ENCODE data around the gene ATAD3C.
"Not testable (repeated sequence)": the region's sequence is repeated elsewhere in the genome, so short reads cannot be mapped to it uniquely, and the experiment has no call there.

DNA sequence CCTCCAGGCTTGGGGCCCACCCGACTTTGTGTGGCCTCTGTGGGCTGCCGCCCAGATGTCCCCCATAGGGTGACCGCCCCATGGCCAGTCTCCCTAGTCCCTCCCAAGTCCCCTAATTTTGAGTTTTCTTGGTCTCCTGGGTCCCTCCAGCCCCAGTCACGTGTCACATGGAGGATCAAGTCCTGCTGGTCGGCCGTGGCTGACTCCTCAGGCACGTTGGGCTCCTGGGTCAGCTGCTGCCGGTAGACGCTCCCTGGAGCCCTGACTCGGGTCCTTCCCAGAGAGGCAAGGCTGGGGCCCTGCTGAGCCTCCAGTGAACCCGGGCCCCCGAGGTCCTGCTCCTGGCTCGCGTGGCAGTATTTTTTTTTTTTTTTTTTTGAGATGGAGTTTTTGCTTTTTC, 10.2 kb downstream of the ATAD3C start:
- TF ChIP-seq EZH2 (IDR thresholded peaks at IDR 0.05; ENCODE audit: insufficient read depth, low read length) = not testable (repeated sequence)
- TF ChIP-seq, protein P1, sequence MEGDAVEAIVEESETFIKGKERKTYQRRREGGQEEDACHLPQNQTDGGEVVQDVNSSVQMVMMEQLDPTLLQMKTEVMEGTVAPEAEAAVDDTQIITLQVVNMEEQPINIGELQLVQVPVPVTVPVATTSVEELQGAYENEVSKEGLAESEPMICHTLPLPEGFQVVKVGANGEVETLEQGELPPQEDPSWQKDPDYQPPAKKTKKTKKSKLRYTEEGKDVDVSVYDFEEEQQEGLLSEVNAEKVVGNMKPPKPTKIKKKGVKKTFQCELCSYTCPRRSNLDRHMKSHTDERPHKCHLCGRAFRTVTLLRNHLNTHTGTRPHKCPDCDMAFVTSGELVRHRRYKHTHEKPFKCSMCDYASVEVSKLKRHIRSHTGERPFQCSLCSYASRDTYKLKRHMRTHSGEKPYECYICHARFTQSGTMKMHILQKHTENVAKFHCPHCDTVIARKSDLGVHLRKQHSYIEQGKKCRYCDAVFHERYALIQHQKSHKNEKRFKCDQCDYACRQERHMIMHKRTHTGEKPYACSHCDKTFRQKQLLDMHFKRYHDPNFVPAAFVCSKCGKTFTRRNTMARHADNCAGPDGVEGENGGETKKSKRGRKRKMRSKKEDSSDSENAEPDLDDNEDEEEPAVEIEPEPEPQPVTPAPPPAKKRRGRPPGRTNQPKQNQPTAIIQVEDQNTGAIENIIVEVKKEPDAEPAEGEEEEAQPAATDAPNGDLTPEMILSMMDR (IDR thresholded peaks at IDR 0.05; ENCODE audit: insufficient read depth, low read depth, low read length) = not testable (repeated sequence)
